IMR-90 (cell line): Measurements from ENCODE around the gene CREBBP. TPM values are rescaled to one million over a fixed set of nuclear protein-coding genes. Genes with fewer than 3 reads are reported as not detected.
A peak's percentile ranks its signal among the peaks of the same experiment; 100 is the strongest.

ENCODE experiments used
- ATAC-seq: fragments of 200-7000 bp; cut with Tn5 transposase; 2 replicates; pipeline ENCODE4 v1.9.1; 2020; ENCODE audit warnings: low read depth, mild to moderate bottlenecking, moderate library complexity
- BruUV-seq: library from RNA; stranded (reverse); fragments of 400-500 nt; replicated peaks from 2 replicates; lab custom pipeline; 2021; lab: Mats Ljungman, UMichigan
- CTCF ChIA-PET: fragments of 300-600 bp; formaldehyde crosslinking; extraction: SDS; loops from one replicate; lab custom pipeline; 2021; ENCODE audit warnings: antibody characterized with exemption; lab: Yijun Ruan, JAX
- POLR2A ChIA-PET: fragments of 300-600 bp; sonication (Branson Sonifier 250); formaldehyde crosslinking; loops from one replicate; lab custom pipeline; 2022; ENCODE audit warnings: antibody characterized with exemption; ENCODE audit not compliant: unreplicated experiment; lab: Charles Lee
- DNase-seq: peaks from one replicate; pipeline ENCODE4 v3.0.0; 2013
- H2AFZ ChIP-seq: replicated peaks from 2 replicates; pipeline ENCODE3; 2013; ENCODE audit warnings: low read length, mild to moderate bottlenecking; ENCODE audit not compliant: poor library complexity
- H2AK5ac ChIP-seq: 2 replicates; pipeline ENCODE4 v1.6.1; 2013; ENCODE audit warnings: low read depth, low read length, inconsistent platforms
- H2AK9ac ChIP-seq: replicated peaks from 2 replicates; pipeline ENCODE3; 2013; ENCODE audit warnings: mild to moderate bottlenecking, low read depth, low read length, moderate library complexity; ENCODE audit not compliant: poor library complexity
- H2BK120ac ChIP-seq: 2 replicates; pipeline ENCODE4 v1.6.1; 2013; ENCODE audit warnings: low read depth, low read length, inconsistent platforms
- H2BK15ac ChIP-seq: 3 replicates; pipeline ENCODE4 v1.6.1; 2013; ENCODE audit warnings: low read depth, low read length, inconsistent platforms
- H2BK20ac ChIP-seq: 2 replicates; pipeline ENCODE4 v1.6.1; 2013; ENCODE audit warnings: low read depth, mild to moderate bottlenecking, inconsistent platforms, low read length, moderate library complexity
- H2BK5ac ChIP-seq: 2 replicates; pipeline ENCODE4 v1.6.1; 2013; ENCODE audit warnings: mild to moderate bottlenecking, low read depth, low read length, inconsistent platforms; ENCODE audit not compliant: poor library complexity, severe bottlenecking
- H3K14ac ChIP-seq: replicated peaks from 2 replicates; pipeline ENCODE4 v1.6.1; 2013; ENCODE audit warnings: low read depth, low read length, inconsistent platforms
- H3K18ac ChIP-seq: 2 replicates; pipeline ENCODE4 v1.6.1; 2013; ENCODE audit warnings: low read depth, low read length, control low read depth
- H3K23ac ChIP-seq: 2 replicates; pipeline ENCODE4 v1.6.1; 2013; ENCODE audit warnings: low read depth, low read length, inconsistent platforms
- H3K27ac ChIP-seq: 2 replicates; pipeline ENCODE4 v1.5.1; 2013; ENCODE audit warnings: mild to moderate bottlenecking, control low read depth, low read length; ENCODE audit not compliant: insufficient read depth
- H3K27me3 ChIP-seq: 2 replicates; pipeline ENCODE4 v1.6.1; 2013; ENCODE audit warnings: low read length; ENCODE audit not compliant: control insufficient read depth, insufficient read depth
- H3K36me3 ChIP-seq: 2 replicates; pipeline ENCODE4 v1.6.1; 2013; ENCODE audit warnings: low read length, mixed read lengths; ENCODE audit not compliant: control insufficient read depth, insufficient read depth
- H3K4ac ChIP-seq: 2 replicates; pipeline ENCODE4 v1.6.1; 2013; ENCODE audit warnings: low read depth, low read length, inconsistent platforms
- H3K4me1 ChIP-seq: 2 replicates; pipeline ENCODE4 v1.6.1; 2013; ENCODE audit warnings: low read length, mixed read lengths; ENCODE audit not compliant: control insufficient read depth, insufficient read depth
- H3K4me2 ChIP-seq: 2 replicates; pipeline ENCODE4 v1.6.1; 2013; ENCODE audit warnings: low read depth, mild to moderate bottlenecking, control low read depth, low read length, moderate library complexity
- H3K4me3 ChIP-seq: 2 replicates; pipeline ENCODE4 v1.5.1; 2013; ENCODE audit warnings: low read depth, mild to moderate bottlenecking, control low read depth, low read length, moderate library complexity; ENCODE audit not compliant: insufficient read depth
- H3K56ac ChIP-seq: 2 replicates; pipeline ENCODE4 v1.6.1; 2013; ENCODE audit warnings: low read length, inconsistent platforms; ENCODE audit not compliant: insufficient read depth; ENCODE audit errors: extremely low read depth
- H3K79me1 ChIP-seq, 2 experiments: 2 replicates each; pipeline ENCODE4 v1.6.1; 2013; ENCODE audit warnings: low read length in 2 of 2, inconsistent platforms in 1 of 2, low read depth in 1 of 2
- H3K9ac ChIP-seq: 2 replicates; pipeline ENCODE4 v1.6.1; 2013; ENCODE audit warnings: low read depth, low read length, control low read depth
- H3K9me1 ChIP-seq: 2 replicates; pipeline ENCODE4 v1.6.1; 2013; ENCODE audit warnings: low read length, inconsistent platforms; ENCODE audit not compliant: insufficient read depth
- H3K9me3 ChIP-seq: 2 replicates; pipeline ENCODE4 v1.6.1; 2013; ENCODE audit warnings: low read length; ENCODE audit not compliant: control insufficient read depth, insufficient read depth
- H4K20me1 ChIP-seq: 2 replicates; pipeline ENCODE4 v1.6.1; 2013; ENCODE audit warnings: low read length, inconsistent platforms; ENCODE audit not compliant: insufficient read depth
- H4K5ac ChIP-seq: 2 replicates; pipeline ENCODE4 v1.6.1; 2013; ENCODE audit warnings: mild to moderate bottlenecking, low read depth, low read length, control low read depth
- H4K8ac ChIP-seq, 2 experiments: 2 replicates each; pipeline ENCODE4 v1.6.1; 2013; ENCODE audit warnings: low read depth in 2 of 2, low read length in 2 of 2, control low read depth in 1 of 2, inconsistent platforms in 1 of 2
- H4K91ac ChIP-seq: 2 replicates; pipeline ENCODE4 v1.6.1; 2013; ENCODE audit warnings: low read depth, low read length, inconsistent platforms; ENCODE audit not compliant: insufficient read depth
- CEBPB ChIP-seq: IDR thresholded peaks from 2 replicates; pipeline ENCODE4 v1.6.1; 2012; ENCODE audit warnings: low read depth, low read length, improper control_type of control experiment
- MXI1 ChIP-seq: IDR thresholded peaks from 2 replicates; pipeline ENCODE4 v1.6.1; 2012; ENCODE audit warnings: low read depth, mild to moderate bottlenecking, low read length, moderate library complexity, borderline replicate concordance
- POLR2A ChIP-seq: IDR thresholded peaks from 2 replicates; pipeline ENCODE4 v1.6.1; 2012; ENCODE audit warnings: mild to moderate bottlenecking, low read depth, low read length
- RAD21 ChIP-seq: IDR thresholded peaks from 2 replicates; pipeline ENCODE4 v1.6.1; 2012; ENCODE audit warnings: low read length, improper control_type of control experiment
- WGBS, 2 experiments: methylation state at CpG; one replicate each; pipeline versions ENCODE4 v1.1.5 to v1.1.7; 2013; ENCODE audit warnings: missing lambda C conversion rate in 2 of 2; ENCODE audit not compliant: insufficient read length in 1 of 2; ENCODE audit errors: extremely low coverage in 2 of 2; 5-methylcytosine and 5-hydroxymethylcytosine counted together
- dilution Hi-C: fragments of 300-500 bp; cut with HindIII; formaldehyde crosslinking; loops from one replicate; pipeline ENCODE4 v1.14.3; 2018; ENCODE audit warnings: low sequenced_read_pairs; ENCODE audit not compliant: unreplicated experiment
- in situ Hi-C: fragments of 300-500 bp; cut with MboI; formaldehyde crosslinking; loops from 3 replicates; pipeline ENCODE4 v1.14.3; 2019; ENCODE audit warnings: low sequenced_read_pairs, inconsistent platforms, mixed read lengths
- intact Hi-C: fragments of 100-400 bp; cut with micrococcal nuclease; formaldehyde crosslinking; loops from 2 replicates; pipeline ENCODE4 v1.10.0; 2022
- polyA plus RNA-seq, 3 experiments: library from polyadenylated mRNA; depleted of rRNA; stranded (reverse); fragments of >200 nt; gene quantifications; 2 replicates each; pipeline ENCODE4 v1.2.3, GENCODE V29; 2012; ENCODE audit warnings: low replicate concordance in 1 of 3
- total RNA-seq: library from RNA; depleted of rRNA; stranded (reverse); fragments of >200 nt; gene quantifications from 2 replicates; pipeline ENCODE4 v1.2.3, GENCODE V29; 2012
- TF ChIP-seq, protein P1 (sequence below): fragments of 150-350 bp; IDR thresholded peaks from 2 replicates; pipeline ENCODE4 v1.6.1; 2017; ENCODE audit warnings: mild to moderate bottlenecking, antibody characterized with exemption, low read length, low read depth

Gene CREBBP
- total and polyA plus RNA-seq, 2 of the 4 experiments (the other 2 are of a cell fraction): 7.3 to 12.5 TPM

DNA sequence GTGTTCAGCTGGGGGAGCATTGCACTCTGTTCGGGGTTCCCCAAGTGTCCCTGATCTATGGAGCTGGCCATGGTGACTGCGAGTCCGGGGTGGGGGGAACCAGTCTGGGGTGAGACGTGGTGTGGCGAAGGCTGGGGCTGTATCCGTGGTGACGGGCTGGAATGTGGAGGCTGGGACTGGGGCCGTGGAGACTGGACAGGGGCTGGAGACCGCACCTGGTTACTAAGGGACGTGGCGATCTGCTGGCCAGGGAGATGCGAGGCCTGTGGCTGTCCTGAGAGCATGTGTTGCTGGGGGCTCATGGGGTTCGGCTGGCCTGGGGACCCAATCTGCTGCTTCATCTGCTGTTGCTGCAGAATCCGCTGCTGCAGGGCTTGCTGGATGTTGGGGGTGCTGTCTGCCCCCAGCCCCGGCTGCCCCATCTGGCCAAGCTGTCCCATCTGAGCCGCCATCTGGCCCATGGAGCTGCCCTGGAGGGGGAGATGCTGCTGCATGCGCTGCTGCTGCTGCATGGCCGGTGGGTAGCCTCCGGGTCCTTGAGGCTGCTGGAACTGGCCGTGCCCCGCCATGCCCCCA is 152.6 kb downstream of the CREBBP start:
- Histone ChIP-seq H3K9ac (no peak overlapping the region), H2BK5ac (no peak overlapping the region), H3K14ac (no peak overlapping the region), H2BK20ac (no peak overlapping the region), H3K23ac (no peak overlapping the region), H3K18ac (no peak overlapping the region), H3K4me3 (no peak overlapping the region), H2BK120ac (no peak overlapping the region), H3K27me3 (no peaks in the 10 kb centered on the region), H4K8ac (no peak overlapping the region), H3K56ac (no peak overlapping the region), H4K20me1 (peaks cover 21% of the 10 kb centered on the region), H3K4ac (no peak overlapping the region), H3K9me1 (0 out of 2 replicates have a peak, but pooled peaks cover 4% of the 10 kb centered on the region), H2AFZ (no peak overlapping the region), H2AK9ac (peak overlapping the region; percentile 40), H3K36me3 (peaks cover 62% of the 10 kb centered on the region), H3K79me1 (peaks cover 0 to 31% of the 10 kb centered on the region in 2 experiments; a peak in 2 of 4 replicates), H3K27ac (no peak overlapping the region), H2AK5ac (no peak overlapping the region), H3K4me2 (no peak overlapping the region), H4K91ac (no peak overlapping the region), H4K5ac (no peak overlapping the region), H3K9me3 (no peaks in the 10 kb centered on the region), H3K4me1 (no peaks in the 10 kb centered on the region), H2BK15ac (no peak overlapping the region)
- dilution Hi-C loops (no loop called here), intact Hi-C loops (no loop called here), in situ Hi-C loops (no loop called here)
- 95% methylated on average over 18 of the region's 21 CpGs; no CpG with 5 or more reads in 1 of the 2 experiments for WGBS, 2 experiments
- ChIA-PET POLR2A (no interaction called here), CTCF (no interaction called here)
- DNase-seq: no peak
- no TSS peak for BruUV-seq
- TF ChIP-seq CEBPB (no peak), POLR2A (no peak), RAD21 (no peak), MXI1 (no peak)
- TF ChIP-seq, protein P1, sequence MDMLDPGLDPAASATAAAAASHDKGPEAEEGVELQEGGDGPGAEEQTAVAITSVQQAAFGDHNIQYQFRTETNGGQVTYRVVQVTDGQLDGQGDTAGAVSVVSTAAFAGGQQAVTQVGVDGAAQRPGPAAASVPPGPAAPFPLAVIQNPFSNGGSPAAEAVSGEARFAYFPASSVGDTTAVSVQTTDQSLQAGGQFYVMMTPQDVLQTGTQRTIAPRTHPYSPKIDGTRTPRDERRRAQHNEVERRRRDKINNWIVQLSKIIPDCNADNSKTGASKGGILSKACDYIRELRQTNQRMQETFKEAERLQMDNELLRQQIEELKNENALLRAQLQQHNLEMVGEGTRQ: no peak
- no peak for ATAC-seq
